K562 (cell line): ENCODE data around the gene KIF5A. TPM values are rescaled to one million over a fixed set of nuclear protein-coding genes. Genes with fewer than 3 reads are reported as not detected.

Source experiments
- CBX2 ChIP-seq: fragments of 200-600 bp; sonication (generic); IDR thresholded peaks from one replicate; pipeline ENCODE4 v1.6.1; 2012; ENCODE audit warnings: mild to moderate bottlenecking, low read length, inconsistent platforms; ENCODE audit not compliant: insufficient read depth, poor library complexity, severe bottlenecking
- CCAR2 ChIP-seq: fragments of 200-400 bp; formaldehyde crosslinking; IDR thresholded peaks from 2 replicates; pipeline ENCODE4 v1.6.1; 2017; ENCODE audit warnings: mild to moderate bottlenecking, low read depth, low read length
- CTCF ChIP-seq, 3 experiments: IDR thresholded peaks in 2 of 3; conservative IDR thresholded peaks in 1 of 3; 2 replicates each; pipeline ENCODE4 v1.5.1; 2011 to 2012; ENCODE audit warnings: low read length in 3 of 3, mild to moderate bottlenecking in 3 of 3, control low read depth in 2 of 3, improper control_type of control experiment in 1 of 3, inconsistent platforms in 1 of 3, low read depth in 1 of 3, mixed read lengths in 1 of 3, moderate library complexity in 1 of 3; ENCODE audit not compliant: insufficient read depth in 2 of 3
- ETV1 ChIP-seq: fragments of 450-650 bp; conservative IDR thresholded peaks from 2 replicates; pipeline ENCODE4 v1.6.1; 2016; ENCODE audit warnings: missing genetic modification characterization, control low read depth, low read depth, missing compliant biosample characterization
- FOXP1 ChIP-seq: sonication (generic); formaldehyde crosslinking; IDR thresholded peaks from 2 replicates; pipeline ENCODE4 v1.8.0; 2022; ENCODE audit warnings: mild to moderate bottlenecking, missing genetic modification reagents
- HCFC1 ChIP-seq: IDR thresholded peaks from 2 replicates; pipeline ENCODE4 v1.6.1; 2012; ENCODE audit warnings: low read depth, low read length, improper control_type of control experiment
- HMGXB4 ChIP-seq: sonication (generic); formaldehyde crosslinking; IDR thresholded peaks from 2 replicates; pipeline ENCODE4 v1.8.1; 2023; ENCODE audit warnings: mild to moderate bottlenecking, missing genetic modification reagents
- NFRKB ChIP-seq: fragments of 450-650 bp; IDR thresholded peaks from 2 replicates; pipeline ENCODE4 v1.6.1; 2016; ENCODE audit warnings: low read depth
- PRDM10 ChIP-seq: fragments of 450-650 bp; IDR thresholded peaks from 2 replicates; pipeline ENCODE4 v1.6.1; 2018; ENCODE audit not compliant: partially characterized antibody
- SNAPC5 ChIP-seq: fragments of 250-450 bp; sonication (Bioruptor Pico); IDR thresholded peaks from 2 replicates; pipeline ENCODE4 v1.8.0; 2021; ENCODE audit warnings: moderate library complexity, mild to moderate bottlenecking, inconsistent platforms
- TCF7L2 ChIP-seq: fragments of 150-350 bp; IDR thresholded peaks from 2 replicates; pipeline ENCODE4 v1.6.1; 2016; ENCODE audit warnings: low read depth, mild to moderate bottlenecking, low read length, moderate library complexity
- VEZF1 ChIP-seq: fragments of 200-800 bp; sonication (Bioruptor generic); IDR thresholded peaks from 2 replicates; pipeline ENCODE4 v1.6.1; 2017; ENCODE audit warnings: missing genetic modification characterization, missing compliant biosample characterization
- ZNF277 ChIP-seq: fragments of 250-450 bp; sonication (Bioruptor Pico); IDR thresholded peaks from 2 replicates; pipeline ENCODE4 v1.8.0; 2022; ENCODE audit warnings: inconsistent platforms, mild to moderate bottlenecking, moderate library complexity, borderline replicate concordance
- ZNF3 ChIP-seq: fragments of 250-450 bp; sonication (Bioruptor Pico); IDR thresholded peaks from 2 replicates; pipeline ENCODE4 v1.5.0; 2021; ENCODE audit warnings: mild to moderate bottlenecking, moderate library complexity
- ZNF644 ChIP-seq: fragments of 200-800 bp; sonication (Bioruptor generic); IDR thresholded peaks from 2 replicates; pipeline ENCODE4 v1.6.1; 2016; ENCODE audit warnings: low read depth, missing genetic modification characterization, missing compliant biosample characterization
- ZNF780A ChIP-seq: fragments of 250-450 bp; sonication (Bioruptor Pico); IDR thresholded peaks from 2 replicates; pipeline ENCODE4 v1.5.0; 2021; ENCODE audit warnings: mild to moderate bottlenecking
- polyA plus RNA-seq, 8 experiments: library from polyadenylated mRNA; depleted of rRNA in 4 of 8; stranded (reverse) in 5 of 8; unstranded in 3 of 8; fragments of >200 nt; fragmentation: Nextera tagmentation in 2 of 8; fragmentation: Illumina TruSeq in 1 of 8; extraction: Ambion mirVana in 2 of 8; extraction: Trizol in 1 of 8; gene quantifications; 2 replicates each; pipeline versions ENCODE4 v1.2.1 to v1.2.3, GENCODE V29; 2011 to 2014; ENCODE audit warnings: inconsistent platforms in 1 of 8, missing spikeins in 1 of 8
- total RNA-seq, 7 experiments: library from RNA; depleted of rRNA in 6 of 7; stranded (reverse); fragments of >200 nt in 6 of 7; fragmentation: Illumina TruSeq in 2 of 7; extraction: Trizol in 2 of 7; gene quantifications; 2 replicates each; pipeline versions ENCODE4 v1.2.1 to v1.2.3, GENCODE V29; 2011 to 2021; ENCODE audit warnings: low replicate concordance in 1 of 7

The KIF5A gene
- total and polyA plus RNA-seq, 9 of the 15 experiments (the other 6 are each of a cell fraction or from before 2014, with no cell fraction given): 3.4 to 17.7 (median 8.0) TPM

GRCh38 chr12:57583008-57583831, 33.4 kb downstream of the KIF5A start (continued):
- TF ChIP-seq HMGXB4 (CRISPR knock-in tag): peak; percentile 51; the same call in 1 of the 2 replicates
- no peak for TF ChIP-seq SNAPC5 (CRISPR knock-in tag)
- no peak for TF ChIP-seq CBX2
- TF ChIP-seq ZNF3 (CRISPR knock-in tag): no peak
- TF ChIP-seq ZNF780A (CRISPR knock-in tag): no peak
- no peak for TF ChIP-seq ZNF644
- peak; percentile 56 for TF ChIP-seq VEZF1 (CRISPR knock-in tag)
- no peak for TF ChIP-seq ETV1
- TF ChIP-seq ZNF277 (CRISPR knock-in tag): no peak
- peak; percentile 97 to 99 (median 99) for TF ChIP-seq CTCF (IDR thresholded peaks at IDR 0.05 in 2 of 3, conservative IDR thresholded peaks at IDR 0.05 in 1 of 3; ENCODE audit: insufficient read depth in 2 of 3, low read depth in 1 of 3, low read length in 3 of 3)
- TF ChIP-seq TCF7L2: no peak
- TF ChIP-seq CCAR2: no peak
- TF ChIP-seq FOXP1 (CRISPR knock-in tag): no peak
- TF ChIP-seq HCFC1: peak; percentile 32; the same call in 1 of the 2 replicates
- TF ChIP-seq NFRKB: no peak
- no peak for TF ChIP-seq PRDM10
